ENCODE results near the gene ZC3H6.

ZC3H6 gene

GRCh38 chr2:112301973-112302372, 26.6 kb downstream of the ZC3H6 start:
- ATAC-seq = no peak
- no peak overlapping the region for H3K27ac Mint-ChIP-seq
- H3K9me3 Mint-ChIP-seq = peaks cover 4% of the 10 kb centered on the region
- H3K4me1 Mint-ChIP-seq = peaks cover under 1% of the 10 kb centered on the region
- no peak overlapping the region for H3K4me3 Mint-ChIP-seq
- H3K36me3 Mint-ChIP-seq = peaks cover 38% of the 10 kb centered on the region
- no peaks in the 10 kb centered on the region for H3K27me3 Mint-ChIP-seq

- Mint-ChIP-seq H3K36me3 (peaks cover 44% of the 10 kb centered on the region), H3K4me3 (no peak overlapping the region), H3K9me3 (peaks cover 4% of the 10 kb centered on the region), H3K27ac (peak overlapping the region; percentile 77), H3K4me1 (no peaks in the 10 kb centered on the region), H3K27me3 (no peaks in the 10 kb centered on the region)
- peak; percentile 64 for ATAC-seq
Observed at GRCh38 chr2:112304298-112304941, 29.0 kb downstream of the ZC3H6 start.

GRCh38 chr2:112305132-112305531, 29.7 kb downstream of the ZC3H6 start:
- no peaks in the 10 kb centered on the region for H3K9me3 Mint-ChIP-seq

GRCh38 chr2:112310906-112311305, 35.5 kb downstream of the ZC3H6 start:
- no peaks in the 10 kb centered on the region for H3K9me3 Mint-ChIP-seq
- no peaks in the 10 kb centered on the region for H3K27me3 Mint-ChIP-seq
- peaks cover 23% of the 10 kb centered on the region for H3K36me3 Mint-ChIP-seq
- H3K27ac Mint-ChIP-seq = no peak overlapping the region
- no peak overlapping the region for H3K4me3 Mint-ChIP-seq
- H3K4me1 Mint-ChIP-seq = no peaks in the 10 kb centered on the region
- ATAC-seq = no peak

More at GRCh38 chr2:112305132-112305531, 29.7 kb downstream of the ZC3H6 start:
- Mint-ChIP-seq H3K4me3 (no peak overlapping the region), H3K36me3 (peaks cover 43% of the 10 kb centered on the region), H3K27me3 (no peaks in the 10 kb centered on the region), H3K4me1 (no peaks in the 10 kb centered on the region), H3K27ac (no peak overlapping the region)
- no peak for ATAC-seq

- H3K27ac Mint-ChIP-seq = no peak overlapping the region
- H3K4me3 Mint-ChIP-seq = no peak overlapping the region
- H3K36me3 Mint-ChIP-seq = peaks cover 23% of the 10 kb centered on the region
- ATAC-seq = no peak
- no peaks in the 10 kb centered on the region for H3K9me3 Mint-ChIP-seq
- no peaks in the 10 kb centered on the region for H3K27me3 Mint-ChIP-seq
- H3K4me1 Mint-ChIP-seq = no peaks in the 10 kb centered on the region
Observed at GRCh38 chr2:112311932-112312331, 36.5 kb downstream of the ZC3H6 start.

- Mint-ChIP-seq H3K9me3 (no peaks in the 10 kb centered on the region), H3K4me3 (no peak overlapping the region), H3K27me3 (no peaks in the 10 kb centered on the region), H3K27ac (no peak overlapping the region), H3K4me1 (no peaks in the 10 kb centered on the region), H3K36me3 (peaks cover 20% of the 10 kb centered on the region)
- no peak for ATAC-seq
Observed at GRCh38 chr2:112312821-112313220, 37.4 kb downstream of the ZC3H6 start.

GRCh38 chr2:112314856-112315255, 39.5 kb downstream of the ZC3H6 start:
- peaks cover 32% of the 10 kb centered on the region for H3K36me3 Mint-ChIP-seq
- no peak overlapping the region for H3K4me3 Mint-ChIP-seq
- H3K27ac Mint-ChIP-seq = no peak overlapping the region
- no peaks in the 10 kb centered on the region for H3K27me3 Mint-ChIP-seq
- no peak for ATAC-seq
- H3K9me3 Mint-ChIP-seq = no peaks in the 10 kb centered on the region
- no peaks in the 10 kb centered on the region for H3K4me1 Mint-ChIP-seq

- no peak overlapping the region for H3K27ac Mint-ChIP-seq
Observed at GRCh38 chr2:112317303-112318158, 42.1 kb downstream of the ZC3H6 start.

GRCh38 chr2:112318515-112318914, 43.1 kb downstream of the ZC3H6 start:
- H3K4me1 Mint-ChIP-seq = no peaks in the 10 kb centered on the region
- no peak overlapping the region for H3K4me3 Mint-ChIP-seq
- no peaks in the 10 kb centered on the region for H3K9me3 Mint-ChIP-seq
- peaks cover 40% of the 10 kb centered on the region for H3K36me3 Mint-ChIP-seq
- ATAC-seq = no peak
- no peaks in the 10 kb centered on the region for H3K27me3 Mint-ChIP-seq
- H3K27ac Mint-ChIP-seq = no peak overlapping the region

More at GRCh38 chr2:112317303-112318158, 42.1 kb downstream of the ZC3H6 start:
- Mint-ChIP-seq H3K36me3 (peaks cover 33% of the 10 kb centered on the region), H3K4me3 (no peak overlapping the region), H3K4me1 (no peaks in the 10 kb centered on the region), H3K9me3 (no peaks in the 10 kb centered on the region), H3K27me3 (no peaks in the 10 kb centered on the region)
- ATAC-seq = no peak

GRCh38 chr2:112321375-112322320, 46.3 kb downstream of the ZC3H6 start:
- no peak for ATAC-seq
- H3K27ac Mint-ChIP-seq = no peak overlapping the region
- H3K27me3 Mint-ChIP-seq = no peaks in the 10 kb centered on the region
- peaks cover 45% of the 10 kb centered on the region for H3K36me3 Mint-ChIP-seq
- H3K4me1 Mint-ChIP-seq = no peaks in the 10 kb centered on the region
- no peaks in the 10 kb centered on the region for H3K9me3 Mint-ChIP-seq
- H3K4me3 Mint-ChIP-seq = no peak overlapping the region

- H3K4me1 Mint-ChIP-seq = no peaks in the 10 kb centered on the region
- no peak overlapping the region for H3K4me3 Mint-ChIP-seq
- H3K27me3 Mint-ChIP-seq = no peaks in the 10 kb centered on the region
- H3K36me3 Mint-ChIP-seq = peaks cover 53% of the 10 kb centered on the region
- H3K9me3 Mint-ChIP-seq = no peaks in the 10 kb centered on the region
- ATAC-seq = no peak
- no peak overlapping the region for H3K27ac Mint-ChIP-seq
Observed at GRCh38 chr2:112322919-112323318, 47.5 kb downstream of the ZC3H6 start.

- no peak for ATAC-seq
- no peaks in the 10 kb centered on the region for H3K4me1 Mint-ChIP-seq
- no peak overlapping the region for H3K4me3 Mint-ChIP-seq
- no peaks in the 10 kb centered on the region for H3K27me3 Mint-ChIP-seq
- H3K36me3 Mint-ChIP-seq = peaks cover 31% of the 10 kb centered on the region
- no peaks in the 10 kb centered on the region for H3K9me3 Mint-ChIP-seq
- no peak overlapping the region for H3K27ac Mint-ChIP-seq
Observed at GRCh38 chr2:112332123-112332696, 56.8 kb downstream of the ZC3H6 start.

GRCh38 chr2:112335600-112335999, 60.2 kb downstream of the ZC3H6 start:
- H3K4me3 Mint-ChIP-seq = no peak overlapping the region
- H3K9me3 Mint-ChIP-seq = no peaks in the 10 kb centered on the region
- H3K4me1 Mint-ChIP-seq = no peaks in the 10 kb centered on the region
- no peak overlapping the region for H3K27ac Mint-ChIP-seq
- peaks cover 13% of the 10 kb centered on the region for H3K36me3 Mint-ChIP-seq
- ATAC-seq = no peak
- no peaks in the 10 kb centered on the region for H3K27me3 Mint-ChIP-seq

- no peaks in the 10 kb centered on the region for H3K9me3 Mint-ChIP-seq
- no peaks in the 10 kb centered on the region for H3K27me3 Mint-ChIP-seq
- ATAC-seq = no peak
- H3K4me1 Mint-ChIP-seq = no peaks in the 10 kb centered on the region
- no peaks in the 10 kb centered on the region for H3K36me3 Mint-ChIP-seq
- no peak overlapping the region for H3K27ac Mint-ChIP-seq
- H3K4me3 Mint-ChIP-seq = no peak overlapping the region
Observed at GRCh38 chr2:112339986-112340385, 64.6 kb downstream of the ZC3H6 start.
